ENCODE results near the gene RCAN1. TPM values are rescaled to one million over a fixed set of nuclear protein-coding genes. Genes with fewer than 3 reads are reported as not detected.
"Not testable (repeated sequence)": the region's sequence is repeated elsewhere in the genome, so short reads cannot be mapped to it uniquely, and the experiment has no call there.

Gene RCAN1
- total RNA-seq, 2 experiments from 2014 or later: 1.1 to 1.5 TPM

DNA sequence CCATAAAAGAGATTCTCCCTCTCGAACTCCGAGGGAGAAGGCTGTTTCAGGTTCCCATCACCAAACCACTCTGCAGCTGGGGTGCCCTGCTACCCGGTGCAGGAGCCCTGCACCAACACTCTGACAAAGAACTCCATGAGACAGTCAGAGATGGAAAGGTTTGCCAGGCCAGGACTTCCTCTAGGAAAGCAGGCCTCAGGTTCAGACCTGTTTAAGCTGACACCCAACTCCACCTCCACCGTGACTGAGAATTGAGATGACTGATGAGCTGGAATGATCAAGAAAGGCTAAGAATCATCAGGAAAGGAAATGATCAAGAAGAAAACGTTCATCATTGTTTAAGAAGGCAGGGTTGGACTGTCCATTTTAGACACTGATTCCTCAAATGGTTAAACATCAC lies 56.7 kb downstream of the RCAN1 start:
- no peaks in the 10 kb centered on the region for H3K36me3 ChIP-seq (ENCODE audit: insufficient read depth, low read length)
- H3K4me3 ChIP-seq (ENCODE audit: low read length): no peak overlapping the region
- H3K27me3 ChIP-seq (ENCODE audit: control insufficient read depth in 1 of 2, insufficient read depth in 2 of 2, low read length in 2 of 2): no peaks in the 10 kb centered on the region
- H3K9me3 ChIP-seq (ENCODE audit: control insufficient read depth in 1 of 2, insufficient read depth in 1 of 2, low read length in 2 of 2): peaks cover 0 to 3% of the 10 kb centered on the region in 2 experiments
- no peak overlapping the region for H3K27ac ChIP-seq (ENCODE audit: low read depth in 1 of 2, low read length in 2 of 2)
- ChIA-PET POLR2A (no interaction called here), CTCF (no interaction called here)
- intact Hi-C loops (cut with DNase I, micrococcal nuclease): no loop called here
- H3K27ac Mint-ChIP-seq: no peak overlapping the region
- TF ChIP-seq, protein P1, sequence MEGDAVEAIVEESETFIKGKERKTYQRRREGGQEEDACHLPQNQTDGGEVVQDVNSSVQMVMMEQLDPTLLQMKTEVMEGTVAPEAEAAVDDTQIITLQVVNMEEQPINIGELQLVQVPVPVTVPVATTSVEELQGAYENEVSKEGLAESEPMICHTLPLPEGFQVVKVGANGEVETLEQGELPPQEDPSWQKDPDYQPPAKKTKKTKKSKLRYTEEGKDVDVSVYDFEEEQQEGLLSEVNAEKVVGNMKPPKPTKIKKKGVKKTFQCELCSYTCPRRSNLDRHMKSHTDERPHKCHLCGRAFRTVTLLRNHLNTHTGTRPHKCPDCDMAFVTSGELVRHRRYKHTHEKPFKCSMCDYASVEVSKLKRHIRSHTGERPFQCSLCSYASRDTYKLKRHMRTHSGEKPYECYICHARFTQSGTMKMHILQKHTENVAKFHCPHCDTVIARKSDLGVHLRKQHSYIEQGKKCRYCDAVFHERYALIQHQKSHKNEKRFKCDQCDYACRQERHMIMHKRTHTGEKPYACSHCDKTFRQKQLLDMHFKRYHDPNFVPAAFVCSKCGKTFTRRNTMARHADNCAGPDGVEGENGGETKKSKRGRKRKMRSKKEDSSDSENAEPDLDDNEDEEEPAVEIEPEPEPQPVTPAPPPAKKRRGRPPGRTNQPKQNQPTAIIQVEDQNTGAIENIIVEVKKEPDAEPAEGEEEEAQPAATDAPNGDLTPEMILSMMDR (IDR thresholded peaks at IDR 0.05): no peak
- H3K4me3 Mint-ChIP-seq: no peak overlapping the region
- H3K9me3 Mint-ChIP-seq: no peaks in the 10 kb centered on the region
- peaks cover 8% of the 10 kb centered on the region for H3K36me3 Mint-ChIP-seq (ENCODE audit: low read depth)
- H3K4me1 ChIP-seq (ENCODE audit: insufficient read depth, low read length): no peaks in the 10 kb centered on the region
- no peak for DNase-seq
- no peak for ATAC-seq (ENCODE audit: poor library complexity)
- no peaks in the 10 kb centered on the region for H3K27me3 Mint-ChIP-seq
- H3K4me1 Mint-ChIP-seq (ENCODE audit: low read depth): no peaks in the 10 kb centered on the region

DNA sequence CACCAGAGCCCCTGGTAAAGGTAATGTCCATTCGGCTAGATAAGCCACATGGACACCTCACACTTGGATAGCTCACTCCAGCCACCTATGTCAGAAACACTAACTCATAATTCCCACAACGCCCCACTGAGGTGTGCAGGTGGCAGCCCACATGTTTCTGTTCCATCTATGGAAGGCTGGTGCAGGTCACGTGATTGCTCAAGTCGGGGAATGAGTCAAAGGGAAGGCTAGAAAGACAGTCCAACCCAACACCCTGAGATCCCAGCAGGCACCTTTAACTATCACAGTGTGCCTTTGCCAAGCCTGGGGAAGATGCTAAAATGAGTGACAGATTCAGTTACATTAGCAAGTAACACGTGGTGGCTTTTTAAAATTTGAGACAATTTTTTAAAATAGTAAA lies 57.7 kb downstream of the RCAN1 start:
- Mint-ChIP-seq H3K36me3 (ENCODE audit: low read depth) (peaks cover 8% of the 10 kb centered on the region), H3K4me3 (no peak overlapping the region), H3K27me3 (no peaks in the 10 kb centered on the region), H3K27ac (no peak overlapping the region), H3K4me1 (ENCODE audit: low read depth) (no peaks in the 10 kb centered on the region), H3K9me3 (no peaks in the 10 kb centered on the region)
- Histone ChIP-seq H3K27me3 (ENCODE audit: control insufficient read depth in 1 of 2, insufficient read depth in 2 of 2, low read length in 2 of 2) (no peaks in the 10 kb centered on the region), H3K4me3 (ENCODE audit: low read length) (no peak overlapping the region), H3K9me3 (ENCODE audit: control insufficient read depth in 1 of 2, insufficient read depth in 1 of 2, low read length in 2 of 2) (peaks cover 0 to 3% of the 10 kb centered on the region in 2 experiments), H3K36me3 (ENCODE audit: insufficient read depth, low read length) (no peaks in the 10 kb centered on the region), H3K27ac (ENCODE audit: low read depth in 1 of 2, low read length in 2 of 2) (no peak overlapping the region), H3K4me1 (ENCODE audit: insufficient read depth, low read length) (no peaks in the 10 kb centered on the region)
- CTCF ChIA-PET: no interaction called here
- TF ChIP-seq, protein P1 (IDR thresholded peaks at IDR 0.05): no peak
- ATAC-seq (ENCODE audit: poor library complexity): no peak
- no peak for DNase-seq
- POLR2A ChIA-PET: no interaction called here
- intact Hi-C loops (cut with DNase I, micrococcal nuclease): no loop called here

DNA sequence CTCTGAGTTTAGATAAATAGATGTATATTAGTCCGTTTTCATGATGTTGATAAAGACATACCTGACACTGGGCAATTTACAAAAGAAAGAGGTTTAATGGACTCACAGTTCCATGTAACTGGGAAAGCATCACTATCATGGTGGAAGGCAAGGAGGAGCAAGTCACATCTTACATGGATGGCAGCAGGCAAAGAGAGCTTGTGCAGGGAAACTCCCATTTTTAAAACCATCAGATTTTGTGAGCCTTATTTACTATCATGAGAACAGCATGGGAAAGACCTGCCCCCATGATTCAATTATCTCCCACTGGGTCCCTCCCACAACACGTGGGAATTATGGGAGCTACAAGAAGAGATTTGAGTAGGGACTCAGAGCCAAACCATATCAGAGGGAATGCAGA lies 60.2 kb downstream of the RCAN1 start:
- H3K27me3 ChIP-seq (ENCODE audit: control insufficient read depth in 1 of 2, insufficient read depth in 2 of 2, low read length in 2 of 2); H3K27me3 Mint-ChIP-seq; intact Hi-C loops (cut with DNase I, micrococcal nuclease); H3K36me3 ChIP-seq (ENCODE audit: insufficient read depth, low read length); H3K36me3 Mint-ChIP-seq (ENCODE audit: low read depth); H3K4me1 ChIP-seq (ENCODE audit: insufficient read depth, low read length); DNase-seq; H3K4me1 Mint-ChIP-seq (ENCODE audit: low read depth); H3K4me3 Mint-ChIP-seq; CTCF ChIA-PET; H3K9me3 Mint-ChIP-seq; H3K9me3 ChIP-seq (ENCODE audit: control insufficient read depth in 1 of 2, insufficient read depth in 1 of 2, low read length in 2 of 2); H3K27ac ChIP-seq (ENCODE audit: low read depth in 1 of 2, low read length in 2 of 2); H3K27ac Mint-ChIP-seq; ATAC-seq (ENCODE audit: poor library complexity); POLR2A ChIA-PET; H3K4me3 ChIP-seq (ENCODE audit: low read length): not testable (repeated sequence)

DNA sequence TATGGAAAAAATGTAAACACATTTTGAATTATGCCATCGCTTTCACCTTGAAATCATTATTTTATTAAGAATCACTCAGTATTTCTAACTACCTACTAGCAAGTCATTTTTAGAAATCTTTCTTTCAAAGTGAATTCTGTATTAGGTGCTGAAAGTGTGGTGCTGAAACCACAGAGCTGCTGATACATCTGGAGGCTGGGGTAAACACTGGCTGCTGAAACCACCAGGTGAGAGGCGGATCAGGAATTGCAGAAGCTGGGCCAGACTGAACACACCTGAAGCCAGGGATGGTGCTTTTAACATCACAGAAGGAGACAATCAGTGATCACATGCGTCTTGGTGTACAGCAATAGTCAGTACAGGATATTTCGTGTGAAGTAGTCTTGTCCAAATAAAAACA lies 60.7 kb downstream of the RCAN1 start:
- no peaks in the 10 kb centered on the region for H3K27me3 Mint-ChIP-seq
- no peak overlapping the region for H3K4me3 Mint-ChIP-seq
- H3K9me3 Mint-ChIP-seq: no peaks in the 10 kb centered on the region
- no peaks in the 10 kb centered on the region for H3K27me3 ChIP-seq (ENCODE audit: control insufficient read depth in 1 of 2, insufficient read depth in 2 of 2, low read length in 2 of 2)
- TF ChIP-seq, protein P1 (IDR thresholded peaks at IDR 0.05): no peak
- H3K4me1 Mint-ChIP-seq (ENCODE audit: low read depth): no peaks in the 10 kb centered on the region
- intact Hi-C loops (cut with DNase I, micrococcal nuclease): no loop called here
- no peak overlapping the region for H3K27ac Mint-ChIP-seq
- H3K36me3 ChIP-seq (ENCODE audit: insufficient read depth, low read length): no peaks in the 10 kb centered on the region
- peaks cover 0 to 3% of the 10 kb centered on the region in 2 experiments for H3K9me3 ChIP-seq (ENCODE audit: control insufficient read depth in 1 of 2, insufficient read depth in 1 of 2, low read length in 2 of 2)
- H3K4me3 ChIP-seq (ENCODE audit: low read length): no peak overlapping the region
- H3K4me1 ChIP-seq (ENCODE audit: insufficient read depth, low read length): no peaks in the 10 kb centered on the region
- H3K36me3 Mint-ChIP-seq (ENCODE audit: low read depth): peaks cover 8% of the 10 kb centered on the region
- no peak for ATAC-seq (ENCODE audit: poor library complexity)
- H3K27ac ChIP-seq (ENCODE audit: low read depth in 1 of 2, low read length in 2 of 2): no peak overlapping the region
- ChIA-PET POLR2A (no interaction called here), CTCF (no interaction called here)
- no peak for DNase-seq

Data from CD4-positive, alpha-beta T cell (primary cell).